Activated CD4-positive, alpha-beta T cell treated with anti-CD3 and anti-CD28 coated beads, Interleukin-2, amount 10 ng/mL, durations not matched to agents 7 days and 5 days (primary cell): ENCODE data around the gene TMEM69. TPM values are rescaled to one million over a fixed set of nuclear protein-coding genes. Genes with fewer than 3 reads are reported as not detected.
"Not testable (repeated sequence)": the region's sequence is repeated elsewhere in the genome, so short reads cannot be mapped to it uniquely, and the experiment has no call there.

Source experiments
- CTCF ChIA-PET: fragments of 350-600 bp; sonication (Branson Sonifier 250); formaldehyde crosslinking; loops from one replicate; lab custom pipeline; 2021; ENCODE audit warnings: antibody characterized with exemption; lab: Charles Lee
- POLR2A ChIA-PET: fragments of 350-600 bp; sonication (Branson Sonifier 250); formaldehyde crosslinking; loops from one replicate; lab custom pipeline; 2021; ENCODE audit warnings: antibody characterized with exemption; lab: Charles Lee
- DNase-seq: peaks from one replicate; pipeline ENCODE4 v3.0.0-alpha.2; 2020
- H3K27ac Mint-ChIP-seq: one replicate; pipeline ENCODE4 v1.8.0; 2021; ENCODE audit warnings: mild to moderate bottlenecking, moderate library complexity, mixed read lengths
- H3K27me3 Mint-ChIP-seq: one replicate; pipeline ENCODE4 v1.8.0; 2021; ENCODE audit warnings: mixed read lengths
- H3K36me3 Mint-ChIP-seq: one replicate; pipeline ENCODE4 v1.8.0; 2021; ENCODE audit warnings: low read depth, mixed read lengths
- H3K4me1 Mint-ChIP-seq: one replicate; pipeline ENCODE4 v1.8.0; 2021; ENCODE audit warnings: mixed read lengths
- H3K4me3 Mint-ChIP-seq: one replicate; pipeline ENCODE4 v1.8.0; 2021; ENCODE audit warnings: mild to moderate bottlenecking, moderate library complexity, mixed read lengths
- H3K9me3 Mint-ChIP-seq: one replicate; pipeline ENCODE4 v1.8.0; 2021; ENCODE audit warnings: mixed read lengths
- total RNA-seq, 2 experiments: library from RNA; stranded (reverse); gene quantifications; one replicate each; pipeline ENCODE4 v1.2.3, GENCODE V29; 2021

The TMEM69 gene
- total RNA-seq, 2 experiments from 2014 or later: 18.6 to 27.4 TPM

DNA sequence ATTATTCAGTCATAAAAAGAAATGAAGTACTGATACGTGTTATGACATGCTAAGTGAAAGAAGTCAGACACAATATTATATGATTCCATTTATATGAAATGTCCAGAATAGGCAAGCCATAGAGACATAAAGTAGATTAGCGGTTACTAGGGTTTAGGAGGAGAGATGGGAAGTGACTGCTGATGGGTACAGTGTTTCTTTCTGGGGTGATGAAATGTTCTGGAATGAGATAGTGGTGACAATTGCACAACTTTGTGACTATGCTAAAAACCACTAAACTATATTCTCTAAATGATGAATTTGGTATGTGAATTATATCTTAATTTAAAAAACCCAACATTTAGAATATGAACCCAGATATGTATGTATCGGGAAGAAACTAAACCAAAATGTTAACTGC is 34.8 kb downstream of the TMEM69 start:
- Mint-ChIP-seq H3K9me3 (no peaks in the 10 kb centered on the region), H3K4me3 (no peak overlapping the region), H3K36me3 (peaks cover 2% of the 10 kb centered on the region), H3K4me1 (no peaks in the 10 kb centered on the region), H3K27me3 (no peaks in the 10 kb centered on the region), H3K27ac (no peak overlapping the region)
- ChIA-PET POLR2A (no interaction called here), CTCF (no interaction called here)
- DNase-seq: no peak

DNA sequence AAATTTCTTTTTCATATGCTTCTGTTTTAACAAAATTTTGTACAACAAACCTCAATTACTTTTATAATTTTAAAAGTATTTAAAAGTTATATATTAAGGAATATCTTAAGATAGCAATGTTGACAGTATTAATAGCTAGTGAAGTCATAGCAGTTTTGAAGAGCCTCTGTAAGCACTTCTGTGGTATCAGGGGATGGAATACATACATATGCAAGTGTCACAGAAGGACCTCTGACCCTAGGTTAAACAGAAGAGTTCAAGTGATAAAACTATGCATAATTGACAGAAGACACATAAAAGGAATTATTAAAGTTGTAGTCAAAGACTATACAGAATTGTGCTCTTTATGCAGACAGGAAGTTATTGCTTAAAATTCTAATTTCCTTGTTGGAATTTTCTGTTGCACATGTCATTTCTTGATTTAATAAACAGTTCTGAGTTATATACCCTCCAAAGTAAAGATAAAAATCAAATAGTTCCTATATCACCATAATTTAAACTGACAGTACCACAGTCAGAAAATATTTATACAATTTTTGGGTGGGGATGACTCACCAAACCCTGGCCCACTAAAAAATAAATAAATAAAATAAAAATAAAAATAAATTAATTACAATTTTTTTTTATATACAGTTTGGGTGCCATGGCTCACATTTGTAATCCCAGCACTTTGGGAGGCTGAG is 35.4 kb downstream of the TMEM69 start:
- no peak for DNase-seq
- Mint-ChIP-seq H3K4me1 (no peaks in the 10 kb centered on the region), H3K9me3 (no peaks in the 10 kb centered on the region), H3K36me3 (peaks cover under 1% of the 10 kb centered on the region), H3K27ac (no peak overlapping the region), H3K27me3 (no peaks in the 10 kb centered on the region), H3K4me3 (no peak overlapping the region)
- ChIA-PET POLR2A (no interaction called here), CTCF (no interaction called here)

DNA sequence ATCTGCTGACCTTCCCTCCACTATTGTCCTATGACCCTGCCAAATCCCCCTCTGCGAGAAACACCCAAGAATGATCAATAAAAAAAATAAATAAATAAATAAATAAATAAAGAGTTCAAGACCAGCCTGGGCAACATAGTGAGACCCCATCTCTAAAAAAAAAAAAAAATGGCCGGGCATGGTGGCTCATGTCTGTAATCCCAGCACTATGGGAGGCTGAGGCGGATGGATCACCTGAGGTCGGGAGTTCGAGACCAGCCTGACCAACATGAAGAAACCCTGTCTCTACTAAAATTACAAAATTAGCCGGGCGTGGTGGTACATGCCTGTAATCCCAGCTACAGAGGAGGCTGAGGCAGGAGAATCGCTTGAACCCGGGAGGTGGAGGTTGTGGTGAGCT is 38.0 kb downstream of the TMEM69 start:
- H3K36me3 Mint-ChIP-seq, H3K27ac Mint-ChIP-seq, POLR2A ChIA-PET, H3K4me1 Mint-ChIP-seq, H3K9me3 Mint-ChIP-seq, CTCF ChIA-PET, H3K27me3 Mint-ChIP-seq, H3K4me3 Mint-ChIP-seq, DNase-seq: not testable (repeated sequence)

DNA sequence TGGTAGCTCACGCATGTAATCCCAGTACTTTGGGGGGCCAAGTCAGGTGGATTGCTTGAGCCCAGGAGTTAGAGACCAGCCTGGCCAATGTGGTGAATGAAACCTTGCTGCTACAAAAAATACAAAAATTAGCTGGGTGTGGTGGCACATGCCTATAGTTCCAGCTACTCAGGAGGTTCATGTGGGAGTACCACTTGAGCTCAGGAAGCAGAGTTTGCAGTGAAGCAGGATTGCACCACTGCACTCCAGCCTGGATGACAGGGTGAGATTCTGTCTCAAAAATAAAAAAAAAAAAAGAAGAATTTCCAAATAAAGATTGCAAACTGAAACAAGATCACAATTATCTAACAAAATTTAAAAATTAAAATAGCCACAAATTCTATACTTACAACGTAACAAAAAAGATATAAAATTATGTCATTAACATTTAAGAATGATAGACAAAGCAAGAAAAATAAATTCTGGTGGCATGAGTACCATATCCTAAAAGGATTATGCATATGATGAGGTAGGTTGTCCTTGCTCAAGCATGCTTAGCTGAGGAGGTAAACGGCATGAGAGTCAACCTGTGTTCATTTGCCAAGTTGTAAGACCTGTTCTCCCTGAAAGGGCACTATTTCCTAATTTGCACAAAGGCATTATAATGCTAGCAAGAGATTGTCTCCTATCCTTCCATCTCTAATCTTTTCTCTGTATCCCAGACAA is 42.2 kb downstream of the TMEM69 start:
- no peak for DNase-seq
- POLR2A ChIA-PET: interaction anchor here (0.5 kb wide), 1 partner anchor 34 kb away, joined by 6 read pairs; no protein-coding TSS in a partner anchor
- no peaks in the 10 kb centered on the region for H3K9me3 Mint-ChIP-seq
- CTCF ChIA-PET: no interaction called here
- H3K36me3 Mint-ChIP-seq: no peaks in the 10 kb centered on the region
- H3K4me3 Mint-ChIP-seq: no peak overlapping the region
- H3K27ac Mint-ChIP-seq: no peak overlapping the region
- H3K27me3 Mint-ChIP-seq: no peaks in the 10 kb centered on the region
- H3K4me1 Mint-ChIP-seq: no peaks in the 10 kb centered on the region

DNA sequence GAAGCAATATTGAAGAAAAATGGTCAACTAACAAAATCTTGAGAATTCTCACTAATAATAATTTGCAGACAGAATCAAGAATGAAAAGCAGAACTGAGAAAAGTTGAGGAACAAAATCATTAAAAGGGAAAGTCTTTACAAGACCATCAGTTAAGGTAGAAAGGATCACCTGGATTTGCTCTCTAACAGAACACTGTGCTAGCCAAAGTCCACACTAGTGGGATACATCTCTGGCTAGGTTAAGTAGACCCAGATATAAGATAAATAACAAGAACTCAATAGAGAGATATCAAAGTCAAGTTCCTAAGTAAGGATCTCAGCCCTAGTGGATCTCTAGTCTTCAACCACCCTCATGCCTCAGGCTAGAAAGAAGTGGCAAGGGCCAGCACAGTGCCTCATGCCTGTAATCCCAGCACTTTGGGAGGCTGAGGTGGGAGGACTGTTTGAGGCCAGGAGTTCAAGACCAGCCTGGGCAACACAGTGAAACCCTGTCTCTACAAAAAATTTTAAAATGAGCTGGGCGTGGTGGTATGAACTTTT is 42.9 kb downstream of the TMEM69 start:
- H3K4me1 Mint-ChIP-seq: no peaks in the 10 kb centered on the region
- H3K9me3 Mint-ChIP-seq: no peaks in the 10 kb centered on the region
- no peak overlapping the region for H3K27ac Mint-ChIP-seq
- no peak overlapping the region for H3K4me3 Mint-ChIP-seq
- ChIA-PET POLR2A (no interaction called here), CTCF (no interaction called here)
- no peaks in the 10 kb centered on the region for H3K27me3 Mint-ChIP-seq
- no peaks in the 10 kb centered on the region for H3K36me3 Mint-ChIP-seq
- no peak for DNase-seq

DNA sequence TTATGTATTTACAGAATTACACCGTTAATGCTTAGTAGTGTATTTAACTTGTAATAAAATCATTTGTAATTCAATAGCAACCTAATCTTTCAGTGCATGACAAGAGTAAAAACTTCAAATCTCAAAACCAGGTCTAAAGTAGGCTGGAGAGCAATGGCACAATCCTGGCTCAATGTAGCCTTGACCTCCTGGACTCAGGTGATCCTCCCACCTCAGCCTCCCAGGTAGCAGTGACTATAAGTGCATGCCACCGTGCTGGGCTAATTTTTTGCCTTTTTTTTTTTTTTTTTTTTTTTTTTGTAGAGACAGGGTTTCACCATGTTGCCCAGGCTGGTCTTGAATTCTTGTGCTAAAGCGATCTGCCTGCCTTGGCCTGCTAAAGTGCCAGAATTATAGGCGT is 51.2 kb downstream of the TMEM69 start:
- H3K4me3 Mint-ChIP-seq: no peak overlapping the region
- H3K9me3 Mint-ChIP-seq: no peaks in the 10 kb centered on the region
- no peak for DNase-seq
- H3K27ac Mint-ChIP-seq: no peak overlapping the region
- ChIA-PET CTCF (no interaction called here), POLR2A (no interaction called here)
- no peaks in the 10 kb centered on the region for H3K27me3 Mint-ChIP-seq
- H3K4me1 Mint-ChIP-seq: peaks cover 1% of the 10 kb centered on the region
- H3K36me3 Mint-ChIP-seq: peaks cover 9% of the 10 kb centered on the region

DNA sequence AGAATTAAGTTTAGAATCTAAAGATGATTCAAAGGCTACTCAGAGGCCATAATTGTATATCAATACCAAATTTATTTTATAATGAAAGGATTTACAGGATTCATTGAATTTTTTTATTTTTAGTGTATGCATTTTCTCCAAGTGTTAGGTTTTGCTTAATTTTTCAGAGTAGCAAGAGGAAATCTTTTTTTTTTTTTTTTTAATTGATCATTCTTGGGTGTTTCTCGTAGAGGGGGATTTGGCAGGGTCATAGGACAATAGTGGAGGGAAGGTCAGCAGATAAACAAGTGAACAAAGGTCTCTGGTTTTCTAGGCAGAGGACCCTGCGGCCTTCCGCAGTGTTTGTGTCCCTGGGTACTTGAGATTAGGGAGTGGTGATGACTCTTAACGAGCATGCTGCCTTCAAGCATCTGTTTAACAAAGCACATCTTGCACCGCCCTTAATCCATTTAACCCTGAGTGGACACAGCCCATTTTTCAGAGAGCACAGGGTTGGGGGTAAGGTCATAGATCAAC is 51.7 kb downstream of the TMEM69 start:
- POLR2A ChIA-PET, H3K4me3 Mint-ChIP-seq, H3K36me3 Mint-ChIP-seq, H3K4me1 Mint-ChIP-seq, H3K27me3 Mint-ChIP-seq, H3K27ac Mint-ChIP-seq, CTCF ChIA-PET, H3K9me3 Mint-ChIP-seq, DNase-seq: not testable (repeated sequence)

Other genes starting within 250 kb of the TMEM69 start
- gene TESK2, start 197.0 kb upstream of the TMEM69 start, total RNA-seq: 1 to 10 TPM; 2.6 to 3.5 TPM
- 1 to 10 TPM; 5.3 to 5.8 TPM for gene CCDC163, start 188.1 kb upstream of the TMEM69 start, total RNA-seq
- gene MMACHC, start 187.9 kb upstream of the TMEM69 start, total RNA-seq: 1 to 10 TPM; 6.6 to 6.7 TPM
- 100 to 1,000 TPM; 269 to 331 TPM for gene PRDX1, start 166.3 kb upstream of the TMEM69 start, total RNA-seq
- gene AKR1A1, start 137.4 kb upstream of the TMEM69 start, total RNA-seq: 100 to 1,000 TPM; 134 to 135 TPM
- gene NASP, start 104.1 kb upstream of the TMEM69 start, total RNA-seq: 100 to 1,000 TPM; 193 to 198 TPM
- 1 to 10 TPM; 2.3 to 3.3 TPM for gene CCDC17, start 64.1 kb upstream of the TMEM69 start, total RNA-seq
- 100 to 1,000 TPM; 117 to 124 TPM for gene GPBP1L1, start 1.6 kb upstream of the TMEM69 start, total RNA-seq
- 10 to 100 TPM in 1 of 2 experiments, 1 to 10 TPM in 1; 9.5 to 11.8 TPM for gene IPP, start 62.5 kb downstream of the TMEM69 start, total RNA-seq
- gene MAST2, start 115.4 kb downstream of the TMEM69 start, total RNA-seq: 10 to 100 TPM; 25.2 to 26.3 TPM